ENCODE data around the gene PLCXD3. TPM values are rescaled to one million over a fixed set of nuclear protein-coding genes. Genes with fewer than 3 reads are reported as not detected.

Gene PLCXD3
- total and polyA plus RNA-seq, 2 of the 4 experiments (the other 2 are of a cell fraction), result under 0.01 to 0.02 TPM

GRCh38 chr5:41526699-41527098 lies 16.3 kb upstream of the PLCXD3 start:
- H3K4me2 ChIP-seq (ENCODE audit: low read depth, low read length), result no peak overlapping the region
- no peak for ATAC-seq (ENCODE audit: low read depth)
- peak overlapping the region; percentile 74; the same call in 1 of the 3 replicates for H2BK15ac ChIP-seq (ENCODE audit: low read depth, low read length)
- no peak overlapping the region for H4K91ac ChIP-seq (ENCODE audit: insufficient read depth, low read depth, low read length)
- H2BK120ac ChIP-seq (ENCODE audit: low read depth, low read length), result peak overlapping the region; percentile 58; the same call in 1 of the 2 replicates
- in situ Hi-C loops (cut with MboI; ENCODE audit: low sequenced_read_pairs) (no loop called here), intact Hi-C loops (cut with micrococcal nuclease) (no loop called here), dilution Hi-C loops (cut with HindIII; ENCODE audit: low sequenced_read_pairs, unreplicated experiment) (no loop called here)
- peak overlapping the region; percentile 60 for H2BK5ac ChIP-seq (ENCODE audit: low read depth, low read length, poor library complexity, severe bottlenecking)
- H3K27ac ChIP-seq (ENCODE audit: insufficient read depth, low read length), result no peak overlapping the region
- H2AFZ ChIP-seq (replicated peaks; ENCODE audit: low read length, poor library complexity), result no peak overlapping the region
- H3K56ac ChIP-seq (ENCODE audit: extremely low read depth, insufficient read depth, low read length), result no peak overlapping the region
- H4K8ac ChIP-seq (ENCODE audit: low read depth in 2 of 2, low read length in 2 of 2), result no peak overlapping the region
- POLR2A ChIA-PET (ENCODE audit: unreplicated experiment), result no interaction called here
- H3K4me1 ChIP-seq (ENCODE audit: control insufficient read depth, insufficient read depth, low read length), result peaks cover 3% of the 10 kb centered on the region; the same call in 1 of the 2 replicates
- H3K4me3 ChIP-seq (ENCODE audit: insufficient read depth, low read depth, low read length), result no peak overlapping the region
- H3K9me1 ChIP-seq (ENCODE audit: insufficient read depth, low read length), result no peaks in the 10 kb centered on the region
- H3K79me1 ChIP-seq (ENCODE audit: low read depth in 1 of 2, low read length in 2 of 2), result no peaks in the 10 kb centered on the region
- no peak overlapping the region for H2AK9ac ChIP-seq (replicated peaks; ENCODE audit: low read depth, low read length, poor library complexity)
- H3K18ac ChIP-seq (ENCODE audit: low read depth, low read length), result peak overlapping the region; percentile 35; the same call in 1 of the 2 replicates
- no peak overlapping the region for H3K4ac ChIP-seq (ENCODE audit: low read depth, low read length)
- H4K5ac ChIP-seq (ENCODE audit: low read depth, low read length), result no peak overlapping the region; the same call in 1 of the 2 replicates
- H3K14ac ChIP-seq (replicated peaks; ENCODE audit: low read depth, low read length), result no peak overlapping the region
- CTCF ChIA-PET, result no interaction called here
- H3K36me3 ChIP-seq (ENCODE audit: control insufficient read depth, insufficient read depth, low read length), result no peaks in the 10 kb centered on the region
- BruUV-seq (replicated peaks), result no TSS peak
- no peak overlapping the region for H2AK5ac ChIP-seq (ENCODE audit: low read depth, low read length)
- DNase-seq, result no peak
- H2BK20ac ChIP-seq (ENCODE audit: low read depth, low read length), result peak overlapping the region; percentile 68; the same call in 1 of the 2 replicates
- H3K9me3 ChIP-seq (ENCODE audit: control insufficient read depth, insufficient read depth, low read length), result no peaks in the 10 kb centered on the region; the same call in 1 of the 2 replicates
- no peaks in the 10 kb centered on the region for H3K27me3 ChIP-seq (ENCODE audit: control insufficient read depth, insufficient read depth, low read length)
- no peaks in the 10 kb centered on the region for H4K20me1 ChIP-seq (ENCODE audit: insufficient read depth, low read length)
- TF ChIP-seq RFX5 (IDR thresholded peaks at IDR 0.05; ENCODE audit: low read depth, low read length), result no peak
- TF ChIP-seq RAD21 (IDR thresholded peaks at IDR 0.05; ENCODE audit: low read length), result no peak
- no peak for TF ChIP-seq FOS (IDR thresholded peaks at IDR 0.05; ENCODE audit: low read depth, low read length)
- TF ChIP-seq NFE2L2 (IDR thresholded peaks at IDR 0.05; ENCODE audit: low read depth, low read length), result no peak
- TF ChIP-seq POLR2A (IDR thresholded peaks at IDR 0.05; ENCODE audit: low read depth, low read length), result no peak
- no peak for TF ChIP-seq CHD1 (IDR thresholded peaks at IDR 0.05; ENCODE audit: low read depth, low read length)
- no peak for TF ChIP-seq CEBPB (IDR thresholded peaks at IDR 0.05; ENCODE audit: low read depth, low read length)
- TF ChIP-seq, protein P1, sequence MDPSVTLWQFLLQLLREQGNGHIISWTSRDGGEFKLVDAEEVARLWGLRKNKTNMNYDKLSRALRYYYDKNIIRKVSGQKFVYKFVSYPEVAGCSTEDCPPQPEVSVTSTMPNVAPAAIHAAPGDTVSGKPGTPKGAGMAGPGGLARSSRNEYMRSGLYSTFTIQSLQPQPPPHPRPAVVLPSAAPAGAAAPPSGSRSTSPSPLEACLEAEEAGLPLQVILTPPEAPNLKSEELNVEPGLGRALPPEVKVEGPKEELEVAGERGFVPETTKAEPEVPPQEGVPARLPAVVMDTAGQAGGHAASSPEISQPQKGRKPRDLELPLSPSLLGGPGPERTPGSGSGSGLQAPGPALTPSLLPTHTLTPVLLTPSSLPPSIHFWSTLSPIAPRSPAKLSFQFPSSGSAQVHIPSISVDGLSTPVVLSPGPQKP (IDR thresholded peaks at IDR 0.05; ENCODE audit: borderline replicate concordance, low read depth, low read length), result no peak
- no peak for TF ChIP-seq BHLHE40 (IDR thresholded peaks at IDR 0.05; ENCODE audit: low read depth, low read length)
- no peak for TF ChIP-seq CTCF (conservative IDR thresholded peaks at IDR 0.05; ENCODE audit: low read depth, low read length)
- TF ChIP-seq MAZ (IDR thresholded peaks at IDR 0.05; ENCODE audit: borderline replicate concordance, low read depth, low read length), result no peak
- no peak for TF ChIP-seq RCOR1 (IDR thresholded peaks at IDR 0.05; ENCODE audit: insufficient replicate concordance, low read length)
- TF ChIP-seq SMC3 (IDR thresholded peaks at IDR 0.05; ENCODE audit: low read depth, low read length), result no peak
- no peak for TF ChIP-seq MXI1 (IDR thresholded peaks at IDR 0.05; ENCODE audit: borderline replicate concordance, low read depth, low read length)
- no peak for TF ChIP-seq MAFK (IDR thresholded peaks at IDR 0.05; ENCODE audit: low read depth, low read length)
- no CpG with 5 or more reads among the region's 4 CpGs for WGBS, 2 experiments (ENCODE audit: extremely low coverage in 2 of 2, insufficient read length in 1 of 2)
- H3K9ac ChIP-seq (ENCODE audit: low read depth, low read length), result no peak overlapping the region
- no peak overlapping the region for H3K23ac ChIP-seq (ENCODE audit: low read depth, low read length)

All from IMR-90 (cell line).